ENCODE results near the gene DOCK6.

Gene DOCK6

DNA sequence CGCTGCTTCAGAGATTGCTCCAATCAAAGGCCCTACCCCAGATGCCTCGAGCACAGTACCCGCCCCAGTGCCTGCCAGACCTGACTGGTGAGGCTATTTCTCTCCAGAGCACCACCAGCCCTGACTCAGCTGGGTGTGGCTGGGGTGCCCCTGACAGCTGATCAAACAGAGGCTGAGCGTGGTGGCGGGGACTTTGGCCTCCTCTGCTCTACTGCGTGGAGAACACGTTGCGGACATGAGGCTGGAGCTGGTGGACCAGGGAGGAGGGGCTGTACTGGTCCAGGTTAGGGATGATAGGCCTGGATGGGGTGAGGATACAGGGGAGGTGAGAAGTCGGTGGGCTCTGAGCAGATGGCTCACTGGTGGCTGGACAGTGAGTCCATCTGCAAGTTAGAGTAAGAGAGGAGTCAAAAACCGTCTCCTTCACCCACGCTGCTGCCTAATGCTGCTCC, 3.5 kb upstream of the DOCK6 start:
- TF ChIP-seq, protein P1, sequence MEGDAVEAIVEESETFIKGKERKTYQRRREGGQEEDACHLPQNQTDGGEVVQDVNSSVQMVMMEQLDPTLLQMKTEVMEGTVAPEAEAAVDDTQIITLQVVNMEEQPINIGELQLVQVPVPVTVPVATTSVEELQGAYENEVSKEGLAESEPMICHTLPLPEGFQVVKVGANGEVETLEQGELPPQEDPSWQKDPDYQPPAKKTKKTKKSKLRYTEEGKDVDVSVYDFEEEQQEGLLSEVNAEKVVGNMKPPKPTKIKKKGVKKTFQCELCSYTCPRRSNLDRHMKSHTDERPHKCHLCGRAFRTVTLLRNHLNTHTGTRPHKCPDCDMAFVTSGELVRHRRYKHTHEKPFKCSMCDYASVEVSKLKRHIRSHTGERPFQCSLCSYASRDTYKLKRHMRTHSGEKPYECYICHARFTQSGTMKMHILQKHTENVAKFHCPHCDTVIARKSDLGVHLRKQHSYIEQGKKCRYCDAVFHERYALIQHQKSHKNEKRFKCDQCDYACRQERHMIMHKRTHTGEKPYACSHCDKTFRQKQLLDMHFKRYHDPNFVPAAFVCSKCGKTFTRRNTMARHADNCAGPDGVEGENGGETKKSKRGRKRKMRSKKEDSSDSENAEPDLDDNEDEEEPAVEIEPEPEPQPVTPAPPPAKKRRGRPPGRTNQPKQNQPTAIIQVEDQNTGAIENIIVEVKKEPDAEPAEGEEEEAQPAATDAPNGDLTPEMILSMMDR (IDR thresholded peaks at IDR 0.05; ENCODE audit: insufficient read depth, low read depth, low read length, missing control alignments): no peak
- peak; percentile 97 for DNase-seq (ENCODE audit: low read depth)
- H3K4me3 ChIP-seq (ENCODE audit: low read length): no peak overlapping the region

DNA sequence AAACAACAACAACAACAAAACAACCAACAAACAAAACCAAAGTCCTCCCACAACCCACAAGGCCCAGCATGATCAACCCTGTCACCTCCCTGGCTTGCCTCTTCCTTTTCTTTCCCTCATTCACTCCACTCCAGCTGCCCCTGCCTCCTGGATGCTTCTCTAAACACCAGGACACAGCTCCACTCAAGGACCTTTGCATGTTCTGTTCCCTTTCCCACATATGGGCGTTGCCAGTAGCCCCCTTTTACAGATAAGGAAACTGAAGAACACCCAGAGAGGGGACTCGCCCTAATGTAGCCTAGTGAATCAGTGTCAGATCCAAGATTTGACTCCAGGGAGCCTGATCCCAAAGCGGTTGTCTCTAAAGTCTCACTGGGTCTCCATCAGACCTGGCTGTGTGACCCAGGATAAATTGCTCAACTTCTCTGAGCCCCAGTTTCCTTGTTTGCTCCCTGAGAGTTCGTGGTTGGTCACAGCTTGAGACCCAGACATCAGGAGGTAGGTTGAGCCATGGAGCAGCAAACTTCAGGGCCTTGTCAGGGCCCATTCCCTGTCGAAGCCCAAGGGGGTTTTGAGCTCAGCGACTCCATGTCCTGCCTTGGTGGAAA, 3.0 kb upstream of the DOCK6 start:
- TF ChIP-seq, protein P1 (IDR thresholded peaks at IDR 0.05; ENCODE audit: insufficient read depth, low read depth, low read length, missing control alignments): no peak
- no peak for DNase-seq (ENCODE audit: low read depth)

DNA sequence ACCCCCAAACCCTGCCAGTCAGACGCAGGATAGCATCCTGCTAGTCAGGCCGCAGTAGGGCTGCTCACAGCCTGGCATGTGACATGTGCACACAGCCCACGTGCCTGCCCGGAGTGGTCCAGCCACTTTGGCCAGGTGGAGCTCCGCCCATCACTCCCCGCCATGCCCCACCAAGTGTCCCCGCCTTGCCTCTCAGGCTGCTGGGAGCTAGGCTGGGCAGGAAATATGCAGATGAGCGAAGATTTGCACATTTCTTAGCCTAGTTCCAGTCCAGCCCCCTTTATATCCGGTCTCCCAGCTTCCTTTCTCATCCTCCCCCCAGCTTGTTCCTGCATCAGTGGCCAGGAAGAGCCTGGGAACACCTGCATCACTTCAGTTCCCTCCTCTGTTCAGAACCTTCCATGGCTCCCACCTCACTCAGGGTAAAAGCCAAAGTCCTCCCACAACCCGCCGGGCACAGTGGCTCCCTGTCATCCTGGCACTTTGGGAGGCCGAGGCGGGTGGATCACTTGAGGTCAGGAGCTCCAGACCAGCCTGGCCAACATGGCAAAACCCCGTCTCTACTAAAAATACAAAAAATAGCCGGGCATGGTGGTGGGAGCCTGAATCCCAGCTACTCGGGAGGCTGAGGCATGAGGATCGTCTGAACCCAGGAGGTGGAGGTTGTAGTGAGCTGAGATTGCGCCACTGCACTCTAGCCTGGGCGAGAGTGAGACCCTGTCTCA, 2.3 kb upstream of the DOCK6 start:
- no peak overlapping the region for H3K4me3 ChIP-seq (ENCODE audit: low read length)
- TF ChIP-seq, protein P1 (IDR thresholded peaks at IDR 0.05; ENCODE audit: insufficient read depth, low read depth, low read length, missing control alignments): no peak
- DNase-seq (ENCODE audit: low read depth): peak; percentile 87

More for the DNA sequence above, 3.0 kb upstream of the DOCK6 start:
- H3K4me3 ChIP-seq (ENCODE audit: low read length): no peak overlapping the region

DNA sequence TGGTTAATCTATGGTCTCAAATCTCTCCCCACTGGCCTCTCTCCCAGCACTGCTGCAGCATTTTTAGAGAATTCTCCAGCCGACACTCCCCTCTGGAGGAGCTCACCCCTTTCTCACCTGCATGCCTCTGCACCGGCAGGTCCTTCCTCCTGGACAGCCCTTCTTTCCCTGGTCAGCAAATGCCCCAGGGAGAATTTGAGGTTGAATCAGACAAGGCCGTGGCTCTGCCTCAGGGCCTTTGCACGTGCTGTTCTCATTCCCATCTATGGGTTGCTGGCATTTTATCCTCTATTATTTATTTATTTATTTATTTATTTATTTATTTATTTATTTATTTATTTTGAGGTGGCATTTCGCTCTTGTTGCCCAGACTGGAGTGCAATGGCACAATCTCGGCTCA, 1.4 kb upstream of the DOCK6 start:
- no peak for DNase-seq (ENCODE audit: low read depth)
- no peak overlapping the region for H3K4me3 ChIP-seq (ENCODE audit: low read length)
- TF ChIP-seq, protein P1 (IDR thresholded peaks at IDR 0.05; ENCODE audit: insufficient read depth, low read depth, low read length, missing control alignments): no peak

DNA sequence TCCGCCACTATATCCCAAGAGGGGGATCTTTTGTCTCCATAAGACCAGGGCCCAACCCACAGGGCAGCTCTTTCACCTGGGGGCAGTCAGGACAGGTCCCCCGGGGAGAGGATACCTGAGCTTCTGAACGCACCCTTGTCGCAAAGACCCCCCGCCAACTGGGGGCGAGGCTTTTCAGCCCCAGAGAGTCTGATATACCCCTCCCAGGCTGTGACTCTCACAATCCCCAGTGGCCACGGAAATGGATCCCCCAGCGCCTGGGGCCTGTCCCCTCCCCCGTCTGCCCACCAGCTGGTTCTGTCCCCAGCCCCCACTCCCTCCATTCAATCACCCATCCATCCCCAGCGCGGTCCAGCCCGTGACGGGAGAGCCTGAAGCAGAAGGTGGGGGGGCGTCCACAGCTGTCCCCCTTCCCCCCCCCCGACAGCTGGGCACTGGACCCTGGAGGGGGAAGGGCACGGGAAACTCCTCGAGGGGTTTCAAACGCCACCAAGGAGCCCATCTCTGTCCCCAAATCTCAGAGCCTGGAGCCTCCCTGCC, 823 bp downstream of the DOCK6 start:
- H3K4me3 ChIP-seq (ENCODE audit: low read length): peak overlapping the region; percentile 71
- DNase-seq (ENCODE audit: low read depth): no peak
- TF ChIP-seq, protein P1 (IDR thresholded peaks at IDR 0.05; ENCODE audit: insufficient read depth, low read depth, low read length, missing control alignments): no peak

DNA sequence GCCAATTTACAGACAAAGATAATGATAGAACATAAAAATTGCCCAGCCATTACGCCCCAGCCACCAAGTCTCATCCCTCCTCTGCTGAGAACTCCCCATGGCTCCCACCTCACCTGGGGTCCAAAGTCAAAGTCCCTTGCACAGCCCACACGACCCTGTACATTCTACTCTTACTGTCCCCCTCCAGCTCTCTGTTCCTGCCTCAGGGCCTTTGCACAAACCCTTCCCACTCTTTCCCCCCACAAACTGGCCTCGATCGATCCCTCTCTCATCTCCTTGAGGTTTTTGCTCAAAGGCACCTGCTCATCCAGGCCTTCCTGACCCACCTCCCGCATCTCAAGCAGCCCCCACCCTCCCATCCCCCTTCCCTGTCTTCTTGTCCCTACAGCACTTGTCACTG, 1.3 kb downstream of the DOCK6 start:
- peak overlapping the region; percentile 71 for H3K4me3 ChIP-seq (ENCODE audit: low read length)
- TF ChIP-seq, protein P1 (IDR thresholded peaks at IDR 0.05; ENCODE audit: insufficient read depth, low read depth, low read length, missing control alignments): no peak
- no peak for DNase-seq (ENCODE audit: low read depth)
